HS-5 (cell line): Measurements from ENCODE around the gene FXYD3.
"Not testable (repeated sequence)": the region's sequence is repeated elsewhere in the genome, so short reads cannot be mapped to it uniquely, and the experiment has no call there.

Source experiments
- DNase-seq: peaks from one replicate; pipeline ENCODE4 v3.0.0-alpha.2; 2012; ENCODE audit warnings: low read depth

Gene FXYD3

DNA sequence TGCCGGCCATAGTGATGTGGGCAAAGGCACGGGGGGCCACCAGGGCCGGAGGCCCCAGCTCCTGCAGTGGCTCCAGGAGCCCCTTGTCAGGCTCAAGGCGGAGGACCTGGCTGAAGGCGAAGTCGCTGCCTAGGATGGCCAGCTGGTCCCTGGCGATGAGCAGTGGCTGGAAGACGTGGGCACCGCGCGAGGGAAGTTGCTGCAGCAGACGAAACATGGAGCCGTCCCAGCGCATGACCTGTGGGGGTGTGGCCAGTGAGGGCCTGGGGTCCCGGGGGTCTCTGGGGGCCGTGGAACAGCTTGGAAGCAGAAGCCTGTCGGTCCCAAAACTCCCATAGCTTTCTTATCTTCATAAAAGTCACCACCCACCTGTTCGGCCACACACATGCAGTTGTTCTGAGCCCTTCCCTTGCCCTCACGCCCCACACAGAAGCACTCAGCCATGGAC lies 9.7 kb downstream of the FXYD3 start:
- no peak for DNase-seq

GRCh38 chr19:35125749-35126623 lies 10.4 kb downstream of the FXYD3 start:
- DNase-seq: no peak

GRCh38 chr19:35126624-35126959 lies 11.0 kb downstream of the FXYD3 start:
- no peak for DNase-seq

DNA sequence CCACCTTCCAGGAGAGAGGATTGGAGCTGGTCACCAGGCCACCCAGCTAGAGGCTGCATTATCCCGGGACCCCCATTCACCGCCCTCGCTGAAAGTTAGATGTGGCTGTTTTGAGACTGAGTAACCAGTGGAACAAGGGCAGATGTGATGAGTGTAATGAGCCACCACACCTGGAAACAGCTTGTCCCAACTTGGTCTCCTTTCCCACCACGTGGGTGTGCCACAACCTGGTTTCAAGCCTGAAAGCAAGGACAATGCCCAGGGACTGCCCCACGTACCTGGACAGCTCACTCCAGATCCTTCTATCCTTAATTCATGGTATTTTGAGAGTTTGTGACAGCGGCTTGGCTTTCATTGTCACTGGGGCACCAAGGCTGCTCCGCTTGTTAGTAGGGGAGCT lies 12.2 kb downstream of the FXYD3 start:
- DNase-seq: no peak

- DNase-seq: no peak
Measured at GRCh38 chr19:35128398-35129057, 12.9 kb downstream of the FXYD3 start.

- not testable (repeated sequence) for DNase-seq
Measured at GRCh38 chr19:35129724-35130274, 14.2 kb downstream of the FXYD3 start.

GRCh38 chr19:35130761-35131720 lies 15.4 kb downstream of the FXYD3 start:
- DNase-seq: no peak

- DNase-seq: no peak
Measured at GRCh38 chr19:35132254-35132653, 16.6 kb downstream of the FXYD3 start.

- no peak for DNase-seq
Measured at GRCh38 chr19:35133826-35134225, 18.2 kb downstream of the FXYD3 start.

GRCh38 chr19:35134601-35135242 lies 19.1 kb downstream of the FXYD3 start, which contains the start of gene LGI4:
Gene LGI4 (minus strand): TSS chr19:35135059. CDS start chr19:35134680, 379 bp downstream.
- no peak for DNase-seq

DNA sequence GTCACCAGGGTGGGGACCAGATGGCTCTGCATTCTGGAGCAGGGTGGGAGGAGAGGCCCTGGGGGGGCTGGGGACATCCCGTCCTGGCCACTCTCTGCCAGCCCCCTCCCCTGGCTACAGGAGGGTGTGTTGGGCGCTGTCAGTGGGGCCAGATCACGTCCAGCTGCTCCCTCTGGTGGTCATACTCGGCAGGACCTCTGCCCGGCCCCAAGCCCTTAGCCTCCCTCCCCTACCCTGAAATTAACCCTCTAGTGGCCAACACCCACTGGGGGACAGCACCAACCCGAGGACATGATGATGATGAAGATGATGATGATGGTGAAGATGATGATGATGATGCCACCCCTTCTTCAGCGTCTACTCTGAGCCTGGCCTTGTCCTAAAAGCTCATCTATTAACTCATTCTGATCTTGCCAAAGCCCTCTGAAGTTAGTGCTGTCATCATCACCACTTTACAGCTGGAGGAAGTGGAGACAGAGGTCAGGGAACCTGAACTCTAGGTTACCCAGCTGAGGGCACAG lies 19.8 kb downstream of the FXYD3 start:
- no peak for DNase-seq

DNA sequence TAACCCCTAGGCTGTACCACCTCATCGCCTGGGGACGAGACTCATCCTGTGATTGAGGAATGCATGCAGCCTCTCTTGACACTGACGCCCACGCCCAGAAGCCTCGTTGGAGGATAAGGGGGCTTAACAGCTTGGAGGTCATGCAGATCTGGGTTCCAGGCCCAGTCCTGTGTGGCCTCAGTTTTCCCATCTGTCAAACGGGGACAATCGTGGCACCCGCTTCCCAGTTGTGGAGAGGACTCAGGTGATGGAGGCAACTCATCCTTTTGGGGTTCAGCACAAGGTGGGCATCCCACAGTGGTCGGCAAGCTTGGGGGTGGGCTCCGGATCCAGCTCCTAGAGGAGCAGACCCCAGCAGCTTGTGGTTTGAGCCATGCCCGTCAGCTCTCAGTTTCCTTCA lies 20.6 kb downstream of the FXYD3 start:
- DNase-seq: no peak

- no peak for DNase-seq
Measured at GRCh38 chr19:35136977-35137702, 21.5 kb downstream of the FXYD3 start.

DNA sequence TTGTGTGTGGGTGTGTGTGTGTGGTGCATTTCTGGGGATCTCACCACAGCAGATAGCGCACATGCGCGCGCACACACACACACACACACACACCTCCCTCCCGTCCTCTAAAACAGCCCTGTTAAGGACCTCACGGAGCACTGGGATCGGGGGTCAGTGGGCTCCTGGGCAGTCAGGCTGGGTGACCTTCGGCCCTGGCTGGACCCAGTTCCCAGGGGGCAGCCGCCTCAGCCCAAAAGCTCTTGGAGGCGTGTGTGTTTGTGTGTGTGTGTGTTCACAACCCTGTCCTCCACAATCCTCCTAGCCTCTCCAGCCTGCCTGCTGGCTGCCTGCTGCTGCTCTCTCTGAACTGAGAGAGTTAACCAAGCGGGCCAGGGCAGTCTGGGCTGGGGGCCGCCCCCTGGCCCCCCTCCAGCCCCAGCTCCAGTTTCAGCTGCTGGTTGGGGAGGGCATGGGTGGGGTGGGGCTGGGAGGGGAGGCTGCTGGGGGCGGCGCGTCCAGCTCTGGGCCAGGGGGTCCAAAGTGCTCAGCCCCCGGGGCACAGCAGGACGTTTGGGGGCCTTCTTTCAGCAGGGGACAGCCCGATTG lies 22.8 kb downstream of the FXYD3 start, which contains the start of gene FXYD1:
FXYD1 (plus strand) TSS at position 520 of the 588 bp plus-strand sequence. CDS start 1,256 bp downstream, outside the sequence.
- no peak for DNase-seq

GRCh38 chr19:35140207-35140961 lies 24.8 kb downstream of the FXYD3 start:
- DNase-seq: no peak

DNA sequence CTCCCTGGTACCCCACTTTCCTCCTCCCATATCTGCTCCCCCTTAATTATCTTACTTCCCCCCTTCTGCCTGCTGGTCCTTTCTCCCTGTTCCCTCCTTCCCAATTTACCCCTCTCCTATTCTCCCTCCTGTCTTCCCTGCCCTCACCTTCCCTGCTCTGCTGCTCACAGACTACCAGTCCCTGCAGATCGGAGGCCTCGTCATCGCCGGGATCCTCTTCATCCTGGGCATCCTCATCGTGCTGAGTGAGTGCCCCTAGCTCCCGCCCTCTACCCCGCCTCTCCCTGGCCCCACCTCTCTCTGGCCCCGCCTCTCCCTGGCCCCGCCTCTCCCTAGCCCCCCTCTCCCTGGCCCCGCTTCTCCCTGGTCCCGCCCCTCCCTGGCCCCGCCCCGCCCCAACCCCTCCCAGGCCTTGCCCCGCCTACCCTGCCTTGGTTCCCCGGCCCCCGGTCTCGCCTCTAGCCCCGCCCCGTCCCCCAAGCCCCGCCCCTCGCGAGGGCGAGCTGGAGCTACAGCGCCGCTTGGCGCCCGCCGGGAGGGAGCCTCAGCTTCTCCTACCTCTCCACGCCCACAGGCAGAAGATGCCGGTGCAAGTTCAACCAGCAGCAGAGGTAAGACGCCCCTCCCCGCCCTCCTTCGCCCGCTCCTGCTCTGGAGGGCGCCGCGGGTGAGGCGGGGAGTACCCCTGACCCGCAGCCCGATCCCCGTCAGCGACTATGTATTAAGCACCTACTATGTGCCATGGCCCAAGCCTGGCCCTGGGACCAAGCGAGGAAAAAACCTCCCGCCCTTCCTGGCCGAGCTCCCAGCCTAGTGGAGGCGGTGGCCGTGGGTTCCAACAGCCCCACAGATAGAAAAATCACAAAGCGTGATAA lies 25.6 kb downstream of the FXYD3 start:
- DNase-seq: no peak

DNA sequence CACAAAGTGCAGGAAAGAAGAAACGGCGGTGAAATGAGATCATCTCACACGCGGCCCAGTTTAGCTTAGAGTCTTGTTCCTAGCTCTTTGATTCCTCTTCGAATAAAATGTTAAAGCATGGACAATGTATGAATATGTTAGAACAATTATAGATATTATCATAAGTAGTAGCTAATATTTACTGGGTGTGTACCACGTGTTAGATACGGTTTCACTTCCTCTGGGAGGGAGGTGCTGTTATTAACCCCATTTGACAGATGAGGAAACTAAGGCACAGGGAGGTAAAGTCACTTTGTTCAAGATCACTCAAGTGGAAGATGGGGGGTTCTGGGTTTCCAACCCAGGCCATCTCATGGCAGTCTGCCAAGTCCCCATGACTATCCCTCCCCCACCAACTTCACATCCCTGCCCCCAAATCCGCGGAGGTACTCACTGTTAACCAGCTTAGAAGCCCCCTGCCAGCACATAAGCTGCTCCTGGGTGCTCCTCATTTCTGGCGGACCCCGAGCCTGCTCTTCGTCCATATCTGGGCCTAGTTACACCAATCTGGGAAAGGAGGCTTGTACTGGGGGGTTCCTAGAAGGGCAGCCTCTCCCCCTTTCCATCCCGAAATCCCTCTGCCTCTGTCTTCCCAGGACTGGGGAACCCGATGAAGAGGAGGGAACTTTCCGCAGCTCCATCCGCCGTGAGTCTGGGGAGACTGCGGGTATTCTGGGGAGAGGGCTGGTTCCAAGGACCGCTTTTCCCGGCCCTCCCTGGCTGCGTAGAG lies 26.4 kb downstream of the FXYD3 start:
- DNase-seq: no peak
